Nephron (organoid): ENCODE results near the gene TBC1D7.

Experiments used
- H3K27ac Mint-ChIP-seq, 3 experiments: 2 replicates each; pipeline ENCODE4 v1.8.0; 2020; ENCODE audit warnings: mixed read lengths in 3 of 3, mild to moderate bottlenecking in 2 of 3, moderate library complexity in 1 of 3
- H3K27me3 Mint-ChIP-seq: 2 replicates; pipeline ENCODE4 v1.8.0; 2021; ENCODE audit warnings: low read depth, mild to moderate bottlenecking, moderate library complexity, mixed read lengths
- H3K36me3 Mint-ChIP-seq: 2 replicates; pipeline ENCODE4 v1.8.0; 2020; ENCODE audit warnings: low read depth, mixed read lengths
- H3K4me1 Mint-ChIP-seq: 2 replicates; pipeline ENCODE4 v1.8.0; 2020; ENCODE audit warnings: mixed read lengths
- H3K4me3 Mint-ChIP-seq, 3 experiments: 2 replicates each; pipeline ENCODE4 v1.8.0; 2020; ENCODE audit warnings: mild to moderate bottlenecking in 3 of 3, mixed read lengths in 3 of 3, moderate library complexity in 2 of 3
- H3K9me3 Mint-ChIP-seq: 2 replicates; pipeline ENCODE4 v1.8.0; 2020; ENCODE audit warnings: mixed read lengths
- TF ChIP-seq, protein P1 (sequence below), 3 experiments: fragments of 200-600 bp; sonication (generic); IDR thresholded peaks; one replicate each; pipeline ENCODE4 v1.5.0; 2021; ENCODE audit warnings: antibody characterized with exemption in 3 of 3; ENCODE audit not compliant: unreplicated experiment in 3 of 3

Gene TBC1D7

DNA sequence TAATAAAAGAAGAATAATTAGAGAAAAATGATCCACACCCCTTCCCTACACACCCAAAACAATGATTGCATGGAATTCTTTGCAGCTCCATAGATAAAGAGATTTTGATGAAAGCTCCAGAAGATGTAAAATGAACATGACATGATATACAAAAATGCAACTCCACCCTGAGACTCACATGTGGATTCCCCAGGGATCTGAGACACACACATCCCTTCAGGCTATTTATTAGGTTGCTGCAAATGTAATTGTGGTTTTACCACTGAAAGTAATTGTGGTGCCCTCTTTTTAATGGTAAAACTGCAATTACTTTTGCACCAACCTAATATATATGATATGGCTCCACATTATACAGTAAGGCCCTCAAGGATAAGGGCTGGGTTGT is 40.4 kb upstream of the TBC1D7 start:
- Mint-ChIP-seq H3K27ac (no peak overlapping the region), H3K27me3 (peaks cover 22% of the 10 kb centered on the region), H3K4me1 (peaks cover 35% of the 10 kb centered on the region), H3K4me3 (no peak overlapping the region), H3K36me3 (no peaks in the 10 kb centered on the region), H3K9me3 (no peaks in the 10 kb centered on the region)
- TF ChIP-seq, protein P1, sequence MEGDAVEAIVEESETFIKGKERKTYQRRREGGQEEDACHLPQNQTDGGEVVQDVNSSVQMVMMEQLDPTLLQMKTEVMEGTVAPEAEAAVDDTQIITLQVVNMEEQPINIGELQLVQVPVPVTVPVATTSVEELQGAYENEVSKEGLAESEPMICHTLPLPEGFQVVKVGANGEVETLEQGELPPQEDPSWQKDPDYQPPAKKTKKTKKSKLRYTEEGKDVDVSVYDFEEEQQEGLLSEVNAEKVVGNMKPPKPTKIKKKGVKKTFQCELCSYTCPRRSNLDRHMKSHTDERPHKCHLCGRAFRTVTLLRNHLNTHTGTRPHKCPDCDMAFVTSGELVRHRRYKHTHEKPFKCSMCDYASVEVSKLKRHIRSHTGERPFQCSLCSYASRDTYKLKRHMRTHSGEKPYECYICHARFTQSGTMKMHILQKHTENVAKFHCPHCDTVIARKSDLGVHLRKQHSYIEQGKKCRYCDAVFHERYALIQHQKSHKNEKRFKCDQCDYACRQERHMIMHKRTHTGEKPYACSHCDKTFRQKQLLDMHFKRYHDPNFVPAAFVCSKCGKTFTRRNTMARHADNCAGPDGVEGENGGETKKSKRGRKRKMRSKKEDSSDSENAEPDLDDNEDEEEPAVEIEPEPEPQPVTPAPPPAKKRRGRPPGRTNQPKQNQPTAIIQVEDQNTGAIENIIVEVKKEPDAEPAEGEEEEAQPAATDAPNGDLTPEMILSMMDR (IDR thresholded peaks at IDR 0.05; ENCODE audit: unreplicated experiment in 3 of 3): no peak

DNA sequence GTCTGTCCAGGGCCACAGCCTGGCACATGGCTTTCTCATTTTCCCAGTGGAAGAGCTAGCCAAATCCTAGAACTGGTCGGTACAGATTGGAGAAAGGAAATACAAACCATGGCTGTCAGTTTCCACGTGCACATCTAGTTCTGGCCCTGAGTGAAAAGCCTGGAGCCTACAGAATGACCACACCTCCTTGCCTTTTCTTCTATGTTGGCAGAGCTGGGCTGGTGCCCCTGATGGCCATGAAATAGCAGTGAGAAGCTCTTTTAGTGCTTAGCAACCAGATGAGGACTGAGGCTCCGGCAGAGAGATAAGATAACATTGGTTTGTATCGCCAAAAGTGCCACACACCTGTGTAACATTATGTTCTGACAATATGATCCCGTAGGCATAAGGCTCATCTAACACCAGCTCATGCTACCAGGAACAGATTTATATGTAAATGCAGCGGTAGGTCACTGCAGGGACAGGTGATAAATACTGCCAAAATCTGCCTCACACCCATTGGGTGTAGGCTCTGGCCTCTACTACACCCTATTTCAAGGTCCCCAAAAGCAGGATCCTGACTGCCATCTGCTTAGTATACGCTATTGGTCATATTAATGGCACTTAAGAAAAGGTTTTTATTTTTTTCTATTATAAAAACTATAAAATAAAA is 39.9 kb upstream of the TBC1D7 start:
- Mint-ChIP-seq H3K27ac (no peak overlapping the region), H3K4me1 (peaks cover 31% of the 10 kb centered on the region), H3K27me3 (peaks cover 17% of the 10 kb centered on the region), H3K36me3 (no peaks in the 10 kb centered on the region), H3K4me3 (no peak overlapping the region), H3K9me3 (no peaks in the 10 kb centered on the region)
- TF ChIP-seq, protein P1 (IDR thresholded peaks at IDR 0.05; ENCODE audit: unreplicated experiment in 3 of 3): no peak

DNA sequence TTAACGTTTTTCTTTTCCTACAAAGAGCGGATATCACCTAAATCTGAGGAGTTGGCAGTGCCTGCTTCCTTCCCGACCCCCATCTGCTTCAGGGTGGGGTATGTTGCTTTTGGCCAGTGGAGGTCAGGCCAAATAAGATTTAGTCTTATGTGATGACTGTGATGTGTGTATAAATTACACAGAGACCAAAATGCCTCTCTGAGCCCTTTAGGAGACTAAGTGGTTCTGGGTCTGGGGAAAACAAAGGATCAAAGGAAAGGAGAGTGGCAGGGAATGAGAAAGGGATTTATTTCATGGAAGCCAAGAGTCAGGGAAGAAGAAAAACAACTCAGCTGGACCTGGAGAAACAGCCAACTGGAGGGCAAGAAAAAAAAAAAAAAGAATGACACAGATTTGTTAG is 39.1 kb upstream of the TBC1D7 start:
- Mint-ChIP-seq H3K4me3 (no peak overlapping the region), H3K27me3 (peaks cover 15% of the 10 kb centered on the region), H3K9me3 (no peaks in the 10 kb centered on the region), H3K27ac (peak overlapping the region in 1 of 3 experiments; percentile 3), H3K36me3 (no peaks in the 10 kb centered on the region), H3K4me1 (peaks cover 25% of the 10 kb centered on the region)
- TF ChIP-seq, protein P1 (IDR thresholded peaks at IDR 0.05; ENCODE audit: unreplicated experiment in 3 of 3): no peak

DNA sequence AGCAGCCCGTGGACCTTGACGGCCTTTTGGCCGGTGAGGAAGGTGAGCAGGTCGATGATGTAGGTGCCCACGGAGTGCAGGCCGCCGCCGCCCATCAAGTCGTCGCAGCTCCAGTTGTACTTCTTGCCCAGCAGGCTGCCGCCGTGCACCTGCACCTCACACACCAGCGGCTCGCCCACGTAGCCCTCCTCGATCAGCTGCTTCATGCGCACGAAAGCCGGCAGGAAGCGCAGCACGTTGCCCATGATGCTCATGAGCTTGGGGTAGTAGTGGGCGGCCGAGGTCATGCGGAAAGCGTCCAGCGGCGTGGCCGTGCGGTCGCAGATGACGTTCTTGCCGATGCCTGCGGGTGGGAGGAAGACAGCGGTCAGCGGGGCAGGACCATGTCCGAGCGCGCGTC is 37.0 kb upstream of the TBC1D7 start:
- TF ChIP-seq, protein P1 (IDR thresholded peaks at IDR 0.05; ENCODE audit: unreplicated experiment in 3 of 3): no peak
- H3K36me3 Mint-ChIP-seq: no peaks in the 10 kb centered on the region
- H3K4me1 Mint-ChIP-seq: peaks cover 11% of the 10 kb centered on the region
- H3K27ac Mint-ChIP-seq: no peak overlapping the region
- peaks cover 11% of the 10 kb centered on the region for H3K27me3 Mint-ChIP-seq
- no peak overlapping the region for H3K4me3 Mint-ChIP-seq
- no peaks in the 10 kb centered on the region for H3K9me3 Mint-ChIP-seq

DNA sequence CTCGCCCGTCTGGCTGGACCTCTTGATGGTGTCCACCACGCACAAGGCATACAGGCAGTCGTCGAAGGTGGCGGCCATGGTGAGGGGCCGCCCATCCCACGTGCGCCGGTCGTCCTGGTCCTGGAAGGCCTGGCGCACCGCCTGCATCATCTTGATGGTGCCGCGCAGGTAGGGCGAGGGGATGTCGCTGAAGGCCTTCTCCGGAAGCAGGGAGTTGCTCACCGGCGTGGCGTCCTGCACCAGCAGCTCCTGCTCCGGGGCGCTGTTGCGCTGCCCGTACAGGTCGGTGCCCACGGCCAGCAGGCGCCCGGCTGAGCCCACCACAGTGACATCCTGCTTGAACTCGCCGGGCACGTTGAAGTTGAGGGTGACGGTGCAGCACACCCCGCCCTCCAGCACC is 36.5 kb upstream of the TBC1D7 start:
- H3K4me1 Mint-ChIP-seq: peaks cover 11% of the 10 kb centered on the region
- H3K4me3 Mint-ChIP-seq: no peak overlapping the region
- H3K36me3 Mint-ChIP-seq: no peaks in the 10 kb centered on the region
- TF ChIP-seq, protein P1 (IDR thresholded peaks at IDR 0.05; ENCODE audit: unreplicated experiment in 3 of 3): no peak
- peaks cover 9% of the 10 kb centered on the region for H3K27me3 Mint-ChIP-seq
- no peaks in the 10 kb centered on the region for H3K9me3 Mint-ChIP-seq
- H3K27ac Mint-ChIP-seq: no peak overlapping the region

DNA sequence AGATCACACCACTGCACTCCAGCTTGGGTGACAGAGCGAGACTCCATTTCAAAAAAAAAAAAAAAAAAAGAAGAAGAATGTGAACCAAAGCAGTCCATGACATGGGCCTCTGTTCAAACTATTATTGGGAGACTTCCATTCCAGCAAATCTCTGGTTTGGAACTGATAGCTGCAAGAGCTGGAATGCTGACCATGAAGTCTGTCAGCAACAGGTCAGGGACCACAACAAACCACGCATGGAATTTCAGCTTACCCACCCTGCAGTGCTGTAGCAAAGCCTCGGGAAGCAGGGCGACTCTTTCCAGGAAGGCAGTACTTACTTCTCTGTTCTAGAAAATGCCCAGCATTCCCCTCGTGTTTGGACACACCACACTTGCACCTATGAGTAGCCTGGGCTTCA is 34.1 kb upstream of the TBC1D7 start:
- TF ChIP-seq, protein P1 (IDR thresholded peaks at IDR 0.05; ENCODE audit: unreplicated experiment in 3 of 3): no peak
- Mint-ChIP-seq H3K27ac (peak overlapping the region in 1 of 3 experiments; percentile 51), H3K27me3 (peaks cover 3% of the 10 kb centered on the region), H3K4me1 (peaks cover 9% of the 10 kb centered on the region), H3K9me3 (no peaks in the 10 kb centered on the region), H3K36me3 (no peaks in the 10 kb centered on the region), H3K4me3 (no peak overlapping the region)
